Measurements from ENCODE around the gene SLC36A1.

SLC36A1 gene

GRCh38 chr5:151469386-151469785, 22.0 kb downstream of the SLC36A1 start:
- no peak overlapping the region for H3K4me3 ChIP-seq (ENCODE audit: low read depth, low read length)
- H3K27ac ChIP-seq (ENCODE audit: low read depth, low read length) = no peak overlapping the region
- no peak overlapping the region for H2AFZ ChIP-seq (ENCODE audit: low read length, unreplicated experiment)
- H3K4me1 ChIP-seq (ENCODE audit: control insufficient read depth, insufficient read depth, low read length, unreplicated experiment) = no peaks in the 10 kb centered on the region
- no peaks in the 10 kb centered on the region for H3K27me3 ChIP-seq (ENCODE audit: insufficient read depth, low read length)
- no peaks in the 10 kb centered on the region; the same call in 1 of the 2 replicates for H3K36me3 ChIP-seq (ENCODE audit: insufficient read depth, low read length)
- H3K79me2 ChIP-seq (ENCODE audit: control insufficient read depth, insufficient read depth, low read length, unreplicated experiment) = no peaks in the 10 kb centered on the region

DNA sequence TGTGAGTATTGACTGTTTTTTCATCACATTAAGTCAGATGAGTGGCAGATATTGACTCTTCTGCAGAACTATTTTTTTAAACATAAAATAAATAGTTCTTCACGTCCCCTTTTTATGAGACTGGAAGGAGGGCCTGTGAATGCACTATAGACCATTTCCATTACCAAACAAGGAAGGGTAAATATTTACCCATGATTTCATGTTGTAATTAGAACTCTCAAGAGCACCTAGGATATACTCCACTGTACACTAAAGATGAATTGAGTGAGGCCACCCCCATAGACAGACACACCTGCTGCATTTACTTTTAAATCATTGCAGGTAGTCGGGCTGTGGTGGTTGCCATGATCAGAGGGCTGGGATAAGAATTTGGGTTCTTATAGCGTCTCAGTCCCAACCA, 22.6 kb downstream of the SLC36A1 start:
- Histone ChIP-seq H3K36me3 (ENCODE audit: insufficient read depth, low read length) (no peaks in the 10 kb centered on the region; the same call in 1 of the 2 replicates), H3K79me2 (ENCODE audit: control insufficient read depth, insufficient read depth, low read length, unreplicated experiment) (no peaks in the 10 kb centered on the region), H2AFZ (ENCODE audit: low read length, unreplicated experiment) (no peak overlapping the region), H3K4me1 (ENCODE audit: control insufficient read depth, insufficient read depth, low read length, unreplicated experiment) (no peaks in the 10 kb centered on the region), H3K27ac (ENCODE audit: low read depth, low read length) (no peak overlapping the region), H3K4me3 (ENCODE audit: low read depth, low read length) (no peak overlapping the region), H3K27me3 (ENCODE audit: insufficient read depth, low read length) (no peaks in the 10 kb centered on the region)

GRCh38 chr5:151470439-151470838, 23.0 kb downstream of the SLC36A1 start:
- H3K4me1 ChIP-seq (ENCODE audit: control insufficient read depth, insufficient read depth, low read length, unreplicated experiment) = no peaks in the 10 kb centered on the region
- no peak overlapping the region for H2AFZ ChIP-seq (ENCODE audit: low read length, unreplicated experiment)
- no peaks in the 10 kb centered on the region for H3K27me3 ChIP-seq (ENCODE audit: insufficient read depth, low read length)
- H3K79me2 ChIP-seq (ENCODE audit: control insufficient read depth, insufficient read depth, low read length, unreplicated experiment) = no peaks in the 10 kb centered on the region
- H3K27ac ChIP-seq (ENCODE audit: low read depth, low read length) = no peak overlapping the region
- H3K4me3 ChIP-seq (ENCODE audit: low read depth, low read length) = no peak overlapping the region
- H3K36me3 ChIP-seq (ENCODE audit: insufficient read depth, low read length) = no peaks in the 10 kb centered on the region; the same call in 1 of the 2 replicates

- no peak overlapping the region for H3K27ac ChIP-seq (ENCODE audit: low read depth, low read length)
- no peaks in the 10 kb centered on the region for H3K79me2 ChIP-seq (ENCODE audit: control insufficient read depth, insufficient read depth, low read length, unreplicated experiment)
- no peaks in the 10 kb centered on the region for H3K27me3 ChIP-seq (ENCODE audit: insufficient read depth, low read length)
- no peaks in the 10 kb centered on the region for H3K4me1 ChIP-seq (ENCODE audit: control insufficient read depth, insufficient read depth, low read length, unreplicated experiment)
- H3K36me3 ChIP-seq (ENCODE audit: insufficient read depth, low read length) = no peaks in the 10 kb centered on the region; the same call in 1 of the 2 replicates
- H2AFZ ChIP-seq (ENCODE audit: low read length, unreplicated experiment) = no peak overlapping the region
- no peak overlapping the region for H3K4me3 ChIP-seq (ENCODE audit: low read depth, low read length)
Measured at GRCh38 chr5:151471276-151471675, 23.9 kb downstream of the SLC36A1 start.

DNA sequence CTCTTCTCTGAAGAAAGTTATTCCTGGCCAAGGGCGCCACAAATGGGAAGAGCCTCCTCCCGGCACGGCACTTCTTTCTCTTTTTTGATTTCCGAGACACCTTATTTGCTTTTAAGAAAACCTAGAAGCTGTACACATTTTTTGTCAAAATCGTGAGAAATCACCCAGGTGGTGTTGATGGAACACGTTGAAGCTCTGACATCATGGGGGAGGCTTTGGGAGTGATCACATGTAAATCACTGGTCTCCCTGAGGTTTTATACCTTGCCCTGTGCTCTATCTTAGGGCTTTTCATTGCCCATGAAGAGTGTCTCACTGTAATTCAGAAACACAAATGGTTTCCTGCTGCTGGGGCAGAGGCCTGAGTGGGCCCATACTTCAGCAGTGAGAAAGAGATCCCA, 27.4 kb downstream of the SLC36A1 start:
- H3K36me3 ChIP-seq (ENCODE audit: insufficient read depth, low read length) = 0 out of 2 replicates have a peak, but pooled peaks cover 3% of the 10 kb centered on the region
- no peaks in the 10 kb centered on the region for H3K79me2 ChIP-seq (ENCODE audit: control insufficient read depth, insufficient read depth, low read length, unreplicated experiment)
- no peak overlapping the region for H2AFZ ChIP-seq (ENCODE audit: low read length, unreplicated experiment)
- no peak overlapping the region for H3K27ac ChIP-seq (ENCODE audit: low read depth, low read length)
- H3K27me3 ChIP-seq (ENCODE audit: insufficient read depth, low read length) = no peaks in the 10 kb centered on the region
- no peaks in the 10 kb centered on the region for H3K4me1 ChIP-seq (ENCODE audit: control insufficient read depth, insufficient read depth, low read length, unreplicated experiment)
- H3K4me3 ChIP-seq (ENCODE audit: low read depth, low read length) = no peak overlapping the region

DNA sequence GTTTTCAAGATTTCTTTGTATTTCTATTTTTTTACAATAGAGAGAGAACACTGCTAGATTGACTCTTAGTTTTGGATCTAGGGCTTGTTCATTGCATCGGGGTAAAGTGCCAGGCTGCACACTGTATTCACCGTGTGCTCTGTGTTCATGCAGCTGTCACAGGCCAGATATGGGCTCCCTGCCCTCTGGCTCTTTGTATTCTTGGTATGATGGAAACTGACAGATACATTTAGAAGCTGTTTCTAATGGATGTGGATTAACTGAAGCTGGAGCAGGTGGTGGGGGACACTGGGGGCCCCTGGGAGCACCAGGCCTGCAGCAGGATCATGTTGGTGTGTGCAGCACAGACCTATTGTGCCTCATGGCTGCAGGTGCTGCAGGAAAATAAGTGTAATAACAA, 28.0 kb downstream of the SLC36A1 start:
- H3K27me3 ChIP-seq (ENCODE audit: insufficient read depth, low read length) = no peaks in the 10 kb centered on the region
- 0 out of 2 replicates have a peak, but pooled peaks cover 3% of the 10 kb centered on the region for H3K36me3 ChIP-seq (ENCODE audit: insufficient read depth, low read length)
- no peak overlapping the region for H3K4me3 ChIP-seq (ENCODE audit: low read depth, low read length)
- no peak overlapping the region for H2AFZ ChIP-seq (ENCODE audit: low read length, unreplicated experiment)
- no peak overlapping the region for H3K27ac ChIP-seq (ENCODE audit: low read depth, low read length)
- H3K4me1 ChIP-seq (ENCODE audit: control insufficient read depth, insufficient read depth, low read length, unreplicated experiment) = no peaks in the 10 kb centered on the region
- no peaks in the 10 kb centered on the region for H3K79me2 ChIP-seq (ENCODE audit: control insufficient read depth, insufficient read depth, low read length, unreplicated experiment)

GRCh38 chr5:151476016-151476415, 28.6 kb downstream of the SLC36A1 start:
- H3K79me2 ChIP-seq (ENCODE audit: control insufficient read depth, insufficient read depth, low read length, unreplicated experiment) = no peaks in the 10 kb centered on the region
- no peak overlapping the region for H3K4me3 ChIP-seq (ENCODE audit: low read depth, low read length)
- H3K27me3 ChIP-seq (ENCODE audit: insufficient read depth, low read length) = no peaks in the 10 kb centered on the region
- 0 out of 2 replicates have a peak, but pooled peaks cover 3% of the 10 kb centered on the region for H3K36me3 ChIP-seq (ENCODE audit: insufficient read depth, low read length)
- H3K27ac ChIP-seq (ENCODE audit: low read depth, low read length) = no peak overlapping the region
- H3K4me1 ChIP-seq (ENCODE audit: control insufficient read depth, insufficient read depth, low read length, unreplicated experiment) = no peaks in the 10 kb centered on the region
- H2AFZ ChIP-seq (ENCODE audit: low read length, unreplicated experiment) = no peak overlapping the region

DNA sequence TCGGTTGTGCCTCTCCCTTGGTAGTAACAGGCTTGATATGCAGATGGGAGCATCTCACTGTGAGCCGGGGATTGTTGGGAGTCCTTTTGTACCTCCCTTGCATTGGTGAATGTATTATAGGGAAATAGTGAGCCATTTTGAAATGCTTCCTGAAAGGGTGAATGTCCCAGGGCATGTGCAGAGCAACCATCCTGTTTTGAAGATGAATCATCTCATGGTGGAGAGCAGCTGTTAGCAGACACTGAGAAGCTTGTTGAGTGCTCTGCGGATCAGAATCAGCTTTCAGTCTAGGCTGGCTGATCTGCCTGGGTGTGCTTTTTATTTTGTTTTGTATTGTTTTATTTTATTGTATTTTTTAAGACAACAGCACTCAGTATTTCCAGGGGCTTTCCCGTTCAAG, 29.7 kb downstream of the SLC36A1 start:
- Histone ChIP-seq H3K79me2 (ENCODE audit: control insufficient read depth, insufficient read depth, low read length, unreplicated experiment) (no peaks in the 10 kb centered on the region), H3K27ac (ENCODE audit: low read depth, low read length) (no peak overlapping the region), H3K4me1 (ENCODE audit: control insufficient read depth, insufficient read depth, low read length, unreplicated experiment) (no peaks in the 10 kb centered on the region), H3K36me3 (ENCODE audit: insufficient read depth, low read length) (0 out of 2 replicates have a peak, but pooled peaks cover 3% of the 10 kb centered on the region), H3K4me3 (ENCODE audit: low read depth, low read length) (no peak overlapping the region), H3K27me3 (ENCODE audit: insufficient read depth, low read length) (no peaks in the 10 kb centered on the region), H2AFZ (ENCODE audit: low read length, unreplicated experiment) (no peak overlapping the region)

GRCh38 chr5:151480384-151481293, 33.2 kb downstream of the SLC36A1 start:
- no peaks in the 10 kb centered on the region for H3K4me1 ChIP-seq (ENCODE audit: control insufficient read depth, insufficient read depth, low read length, unreplicated experiment)
- H3K79me2 ChIP-seq (ENCODE audit: control insufficient read depth, insufficient read depth, low read length, unreplicated experiment) = no peaks in the 10 kb centered on the region
- no peaks in the 10 kb centered on the region for H3K27me3 ChIP-seq (ENCODE audit: insufficient read depth, low read length)
- no peak overlapping the region for H3K27ac ChIP-seq (ENCODE audit: low read depth, low read length)
- no peak overlapping the region for H3K4me3 ChIP-seq (ENCODE audit: low read depth, low read length)
- 0 out of 2 replicates have a peak, but pooled peaks cover 3% of the 10 kb centered on the region for H3K36me3 ChIP-seq (ENCODE audit: insufficient read depth, low read length)
- no peak overlapping the region for H2AFZ ChIP-seq (ENCODE audit: low read length, unreplicated experiment)

- H3K27ac ChIP-seq (ENCODE audit: low read depth, low read length) = no peak overlapping the region
- no peaks in the 10 kb centered on the region for H3K27me3 ChIP-seq (ENCODE audit: insufficient read depth, low read length)
- 0 out of 2 replicates have a peak, but pooled peaks cover 3% of the 10 kb centered on the region for H3K36me3 ChIP-seq (ENCODE audit: insufficient read depth, low read length)
- no peak overlapping the region for H3K4me3 ChIP-seq (ENCODE audit: low read depth, low read length)
- H2AFZ ChIP-seq (ENCODE audit: low read length, unreplicated experiment) = no peak overlapping the region
- H3K4me1 ChIP-seq (ENCODE audit: control insufficient read depth, insufficient read depth, low read length, unreplicated experiment) = no peaks in the 10 kb centered on the region
- no peaks in the 10 kb centered on the region for H3K79me2 ChIP-seq (ENCODE audit: control insufficient read depth, insufficient read depth, low read length, unreplicated experiment)
Measured at GRCh38 chr5:151483176-151483575, 35.8 kb downstream of the SLC36A1 start.

- H3K27me3 ChIP-seq (ENCODE audit: insufficient read depth, low read length) = no peaks in the 10 kb centered on the region
- no peak overlapping the region for H3K4me3 ChIP-seq (ENCODE audit: low read depth, low read length)
- H3K36me3 ChIP-seq (ENCODE audit: insufficient read depth, low read length) = 0 out of 2 replicates have a peak, but pooled peaks cover 3% of the 10 kb centered on the region
- no peak overlapping the region for H2AFZ ChIP-seq (ENCODE audit: low read length, unreplicated experiment)
- H3K79me2 ChIP-seq (ENCODE audit: control insufficient read depth, insufficient read depth, low read length, unreplicated experiment) = no peaks in the 10 kb centered on the region
- no peaks in the 10 kb centered on the region for H3K4me1 ChIP-seq (ENCODE audit: control insufficient read depth, insufficient read depth, low read length, unreplicated experiment)
- no peak overlapping the region for H3K27ac ChIP-seq (ENCODE audit: low read depth, low read length)
Measured at GRCh38 chr5:151483647-151484046, 36.2 kb downstream of the SLC36A1 start.

All from ACC112 (cell line).